Adrenal gland (tissue), 12 donors: ENCODE results near the gene CIC. TPM values are rescaled to one million over a fixed set of nuclear protein-coding genes. Genes with fewer than 3 reads are reported as not detected.

Experiments
- DNase-seq, 7 donors: peaks; one replicate each; pipeline ENCODE4 v3.0.0-alpha.2; 2019 to 2020
- H3K27ac ChIP-seq, 5 donors: fragments of 200-600 bp; sonication (generic) in 4 of 5; 1 replicate in 3 of 5; 2 replicates in 2 of 5; pipeline versions ENCODE4 v1.5.1 to v1.8.0; 2016 to 2020; ENCODE audit warnings: mild to moderate bottlenecking in 1 of 5
- H3K27me3 ChIP-seq: fragments of 200-600 bp; 2 replicates; pipeline ENCODE4 v1.8.0; 2021
- H3K36me3 ChIP-seq, 2 donors: fragments of 200-600 bp; replicated peaks in 1 of 2; 1 replicate in 1 of 2; 2 replicates in 1 of 2; pipeline versions ENCODE4 v1.5.1 to v1.8.0; 2018 to 2022
- H3K4me1 ChIP-seq, 2 donors: fragments of 200-600 bp; replicated peaks in 1 of 2; 1 replicate in 1 of 2; 2 replicates in 1 of 2; pipeline versions ENCODE4 v1.5.1 to v1.8.0; 2018 to 2021
- H3K4me3 ChIP-seq, 4 donors: fragments of 200-600 bp; sonication (generic) in 3 of 4; one replicate each; pipeline ENCODE4 v1.5.1; 2016 to 2018
- H3K9me3 ChIP-seq, 3 donors: fragments of 200-600 bp; sonication (generic) in 1 of 3; replicated peaks in 1 of 3; 1 replicate in 2 of 3; 2 replicates in 1 of 3; pipeline versions ENCODE4 v1.5.1 to v1.8.0; 2016 to 2021
- POLR2A ChIP-seq, 2 donors: fragments of 450-650 bp; IDR thresholded peaks; one replicate each; pipeline ENCODE4 v1.6.1; 2017; ENCODE audit warnings: antibody characterized with exemption in 2 of 2, mild to moderate bottlenecking in 2 of 2, moderate library complexity in 1 of 2
- WGBS, 4 donors: extraction: QIAGEN DNeasy Blood & Tissue Kit in 2 of 4; methylation state at CpG; one replicate each; pipeline versions ENCODE4 v1.1.5 to v1.1.7; 2013 to 2017; 5-methylcytosine and 5-hydroxymethylcytosine counted together
- intact Hi-C, 2 donors: fragments of 100-400 bp; cut with DNase I; formaldehyde crosslinking; loops; one replicate each; pipeline versions ENCODE4 v1.14.1 to v1.15.0; 2022 to 2023
- polyA plus RNA-seq, 3 donors: library from polyadenylated mRNA; stranded (reverse); fragments of 200-250 nt in 2 of 3; fragments of 350-450 nt in 1 of 3; fragmentation: Illumina TruSeq in 1 of 3; extraction: RNeasy Lipid Tissue Mini Kit (QIAGEN cat#74804) in 1 of 3; gene quantifications; one replicate each; pipeline ENCODE4 v1.2.3, GENCODE V29; 2013 to 2014
- total RNA-seq, 9 donors: library from RNA; depleted of rRNA in 4 of 9; stranded (reverse); fragments of >200 nt in 4 of 9; fragments of 120-200 nt in 1 of 9; fragmentation: NEBNext Ultra II Directional in 1 of 9; extraction: Animal tissue kit (Norgen Biotek cat#: 25700) in 1 of 9; gene quantifications; one replicate each; pipeline versions ENCODE4 v1.1.0 to v1.2.4, GENCODE V29; 2013 to 2023
- TF ChIP-seq, protein P1 (sequence below), 6 experiments: fragments of 450-650 bp in 4 of 6; fragments of 200-600 bp in 2 of 6; sonication (generic) in 1 of 6; IDR thresholded peaks; 1 replicate in 5 of 6; 2 replicates in 1 of 6; pipeline versions ENCODE4 v1.5.1 to v1.8.0; 2016 to 2021; ENCODE audit warnings: antibody characterized with exemption in 6 of 6, mild to moderate bottlenecking in 2 of 6, moderate library complexity in 1 of 6
- donor health status: healthy with polysubstance abuse.
- donor health status: Bipolar disorder and iron deficiency.
- donor health status: DM: yes; HTN: yes; CAD: no.
- donor health status: DM: no; HTN: no; CAD: no.
- donor health status: DM: no; HTN: no; CAD: no.
- donor health status: DM: yes; HTN: yes; CAD: no.

The CIC gene
- total and polyA plus RNA-seq, 12 donors, result 11.9 to 171 (median 71.9) TPM

DNA sequence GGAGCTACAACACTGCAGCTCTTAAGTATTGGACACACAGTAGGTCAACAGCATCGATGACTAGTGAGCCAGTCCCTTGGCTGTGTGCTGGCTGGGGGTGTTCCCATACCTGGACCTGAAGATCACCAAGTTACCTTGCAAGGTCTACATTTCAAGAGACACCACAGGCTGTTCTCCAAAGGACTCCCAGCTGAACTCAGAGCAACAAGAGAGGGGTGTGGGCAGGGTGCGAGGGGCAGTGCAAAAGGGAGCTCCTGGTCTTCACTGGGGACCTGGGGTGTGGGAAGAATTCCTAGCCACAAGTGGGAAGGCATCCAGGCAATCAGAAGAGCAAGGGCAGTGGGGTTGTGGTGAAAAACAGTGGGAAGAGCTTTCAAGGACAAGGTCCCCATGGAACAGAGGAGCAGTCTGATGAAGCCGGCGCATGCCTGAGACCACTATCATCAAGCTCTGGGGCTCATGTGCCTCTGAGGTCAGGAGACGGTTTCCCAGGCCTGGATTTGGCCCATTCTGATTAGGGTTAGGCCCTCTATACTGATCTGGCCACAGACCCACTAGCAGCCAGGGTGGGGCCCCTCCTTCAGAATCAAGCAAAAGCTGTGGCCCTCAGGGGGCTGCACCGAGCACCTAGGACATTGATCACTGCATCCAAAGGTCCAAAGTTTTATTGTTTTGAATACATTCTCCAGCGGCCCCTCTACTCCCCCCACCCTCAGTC, 22.0 kb upstream of the CIC start:
- intact Hi-C loops, result loop anchor here (5.0 kb wide), 1 partner anchor 45 kb away; no protein-coding TSS in a partner anchor
- peaks cover 0 to 20% of the 10 kb centered on the region in 2 donors for H3K36me3 ChIP-seq
- peak in 6 of 7 donors; percentile 63 to 76 (median 72) for DNase-seq
- H3K9me3 ChIP-seq, result no peaks in the 10 kb centered on the region
- H3K4me3 ChIP-seq, result no peak overlapping the region
- peak overlapping the region; percentile 1 to 88 (median 56) for H3K27ac ChIP-seq
- TF ChIP-seq POLR2A (IDR thresholded peaks at IDR 0.05), result peak in 1 of 2 donors; percentile 35
- TF ChIP-seq, protein P1, sequence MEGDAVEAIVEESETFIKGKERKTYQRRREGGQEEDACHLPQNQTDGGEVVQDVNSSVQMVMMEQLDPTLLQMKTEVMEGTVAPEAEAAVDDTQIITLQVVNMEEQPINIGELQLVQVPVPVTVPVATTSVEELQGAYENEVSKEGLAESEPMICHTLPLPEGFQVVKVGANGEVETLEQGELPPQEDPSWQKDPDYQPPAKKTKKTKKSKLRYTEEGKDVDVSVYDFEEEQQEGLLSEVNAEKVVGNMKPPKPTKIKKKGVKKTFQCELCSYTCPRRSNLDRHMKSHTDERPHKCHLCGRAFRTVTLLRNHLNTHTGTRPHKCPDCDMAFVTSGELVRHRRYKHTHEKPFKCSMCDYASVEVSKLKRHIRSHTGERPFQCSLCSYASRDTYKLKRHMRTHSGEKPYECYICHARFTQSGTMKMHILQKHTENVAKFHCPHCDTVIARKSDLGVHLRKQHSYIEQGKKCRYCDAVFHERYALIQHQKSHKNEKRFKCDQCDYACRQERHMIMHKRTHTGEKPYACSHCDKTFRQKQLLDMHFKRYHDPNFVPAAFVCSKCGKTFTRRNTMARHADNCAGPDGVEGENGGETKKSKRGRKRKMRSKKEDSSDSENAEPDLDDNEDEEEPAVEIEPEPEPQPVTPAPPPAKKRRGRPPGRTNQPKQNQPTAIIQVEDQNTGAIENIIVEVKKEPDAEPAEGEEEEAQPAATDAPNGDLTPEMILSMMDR (IDR thresholded peaks at IDR 0.05), result no peak
- 46 to 65% (median 47%) methylated on average over 4 to 7 of the region's 7 CpGs for WGBS, 4 donors
- H3K4me1 ChIP-seq, result peaks cover 45 to 64% of the 10 kb centered on the region in 2 donors
- H3K27me3 ChIP-seq, result no peaks in the 10 kb centered on the region

DNA sequence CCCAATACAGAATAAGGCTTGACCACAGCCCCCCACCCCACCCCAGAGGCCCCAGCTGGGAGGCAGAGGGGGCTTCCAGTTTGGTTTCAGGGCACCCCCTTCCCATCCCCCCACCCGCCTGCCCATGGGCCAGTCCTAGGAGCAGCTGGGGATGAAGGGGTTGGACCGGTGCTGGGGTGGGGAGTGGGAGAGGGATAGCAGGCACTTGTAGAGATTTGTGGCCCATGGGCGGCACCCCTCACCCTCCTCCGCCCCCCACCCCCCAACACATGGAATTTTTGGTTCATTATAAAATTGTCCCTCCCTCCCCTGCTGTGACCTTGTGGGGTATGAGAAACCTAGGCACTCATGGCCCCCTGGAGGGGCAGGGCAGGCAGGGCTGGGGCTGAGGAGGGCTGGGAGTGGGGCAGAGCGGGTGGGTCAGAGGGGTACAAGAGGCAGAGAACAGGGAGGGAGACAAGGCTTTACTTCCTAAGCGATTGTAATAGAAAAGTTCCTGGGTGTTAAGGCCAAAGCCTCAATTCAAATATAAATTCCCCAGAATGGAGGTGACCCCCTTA, 21.3 kb upstream of the CIC start:
- H3K4me1 ChIP-seq, result peaks cover 51 to 71% of the 10 kb centered on the region in 2 donors
- WGBS, 4 donors, result 65 to 92% (median 76%) methylated on average over 5 to 6 of the region's 6 CpGs
- H3K27ac ChIP-seq, result peak overlapping the region; percentile 1 to 88 (median 56)

DNA sequence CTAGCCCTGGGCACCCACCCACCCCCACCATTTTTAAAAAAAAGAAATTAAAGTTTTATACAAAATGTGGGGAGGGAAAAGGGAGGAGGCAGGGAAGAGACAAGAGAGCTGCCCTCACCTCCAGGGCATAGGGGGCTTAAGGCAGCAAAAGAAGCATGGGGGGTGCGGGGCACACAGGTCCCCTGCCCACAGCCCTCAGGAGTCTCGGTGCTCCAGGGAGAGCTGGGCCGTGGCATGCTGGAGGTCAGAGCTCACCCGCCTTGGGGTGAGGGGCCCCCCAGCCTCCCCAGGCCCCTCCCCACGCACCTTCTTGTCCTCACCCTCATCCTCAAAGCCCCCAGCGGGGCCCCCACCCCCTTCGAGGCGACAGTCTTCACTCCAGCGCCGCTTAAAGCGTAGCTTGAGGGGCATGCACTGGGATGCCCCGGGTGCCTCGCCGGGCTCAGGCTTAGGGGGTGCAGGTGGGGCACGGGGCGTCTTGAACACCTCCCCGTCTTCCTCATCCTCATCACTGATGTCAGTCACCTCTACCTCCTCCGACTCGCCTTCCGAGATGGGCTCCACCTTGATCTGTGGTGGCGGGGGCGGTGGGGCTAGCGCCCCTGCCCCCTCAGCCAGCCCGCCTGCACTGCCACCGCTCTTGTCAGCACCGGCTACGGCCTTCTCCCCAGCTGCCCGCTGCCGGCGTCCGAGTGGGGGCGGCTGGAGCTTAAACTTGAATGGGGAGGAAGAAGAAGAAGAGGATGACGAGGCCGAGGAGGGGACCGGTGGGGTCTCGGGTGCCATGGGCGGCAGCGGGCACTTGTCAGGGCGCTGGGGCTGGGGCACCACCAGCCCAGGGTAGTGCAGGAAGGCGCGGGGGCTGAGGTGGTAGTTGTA, 20.5 kb upstream of the CIC start:
- intact Hi-C loops, result loop anchor here (5.0 kb wide), 1 partner anchor 44 kb away; no protein-coding TSS in a partner anchor
- WGBS, 4 donors, result 80 to 86% (median 84%) methylated on average over 37 to 41 of the region's 41 CpGs
- TF ChIP-seq, protein P1 (IDR thresholded peaks at IDR 0.05), result no peak
- TF ChIP-seq POLR2A (IDR thresholded peaks at IDR 0.05), result no peak
- H3K4me3 ChIP-seq, result no peak overlapping the region
- H3K27me3 ChIP-seq, result no peaks in the 10 kb centered on the region
- H3K36me3 ChIP-seq, result peaks cover 0 to 20% of the 10 kb centered on the region in 2 donors
- H3K4me1 ChIP-seq, result peaks cover 54 to 74% of the 10 kb centered on the region in 2 donors
- no peaks in the 10 kb centered on the region for H3K9me3 ChIP-seq
- peak overlapping the region in 4 of 5 donors; percentile 24 to 88 (median 63) for H3K27ac ChIP-seq
- DNase-seq, result no peak

More for the DNA sequence above, 21.3 kb upstream of the CIC start:
- no peak overlapping the region for H3K4me3 ChIP-seq
- no peaks in the 10 kb centered on the region for H3K9me3 ChIP-seq
- peak in 6 of 7 donors; percentile 41 to 64 (median 46) for DNase-seq
- H3K36me3 ChIP-seq, result peaks cover 0 to 20% of the 10 kb centered on the region in 2 donors
- no peaks in the 10 kb centered on the region for H3K27me3 ChIP-seq
- intact Hi-C loops, result loop anchor here (5.0 kb wide), 1 partner anchor 45 kb away; no protein-coding TSS in a partner anchor
- TF ChIP-seq POLR2A (IDR thresholded peaks at IDR 0.05), result no peak
- TF ChIP-seq, protein P1 (IDR thresholded peaks at IDR 0.05), result no peak
